SK-N-SH treated with all-trans-retinoic acid at 6 μM for 48 hours (cell line): ENCODE measurements around the gene SOX10.

Source experiments
- ESRRG ChIP-seq: fragments of 250-450 bp; sonication (Bioruptor Pico); IDR thresholded peaks from 2 replicates; pipeline ENCODE4 v1.6.1; 2021; ENCODE audit warnings: mild to moderate bottlenecking
- ISL1 ChIP-seq: fragments of 250-450 bp; sonication (Bioruptor Pico); IDR thresholded peaks from 2 replicates; pipeline ENCODE4 v2.1.2; 2022; ENCODE audit warnings: mild to moderate bottlenecking, moderate library complexity
- RARB ChIP-seq: fragments of 250-450 bp; sonication (Bioruptor Pico); IDR thresholded peaks from 2 replicates; pipeline ENCODE4 v1.8.0; 2021; ENCODE audit warnings: mild to moderate bottlenecking, moderate library complexity
- SNAI2 ChIP-seq: fragments of 250-450 bp; sonication (Bioruptor Pico); IDR thresholded peaks from 2 replicates; pipeline ENCODE4 v1.5.0; 2020; ENCODE audit warnings: mild to moderate bottlenecking, moderate library complexity
- TCF4 ChIP-seq: fragments of 250-450 bp; sonication (Bioruptor Pico); IDR thresholded peaks from 2 replicates; pipeline ENCODE4 v1.8.0; 2021; ENCODE audit warnings: mild to moderate bottlenecking, moderate library complexity, borderline replicate concordance
- TOX ChIP-seq: fragments of 250-450 bp; sonication (Bioruptor Pico); IDR thresholded peaks from 2 replicates; pipeline ENCODE4 v1.8.0; 2021; ENCODE audit warnings: mild to moderate bottlenecking, moderate library complexity, borderline replicate concordance
- ZFP30 ChIP-seq: fragments of 450-650 bp; formaldehyde crosslinking; IDR thresholded peaks from 2 replicates; pipeline ENCODE4 v1.5.0; 2022; ENCODE audit warnings: mild to moderate bottlenecking, moderate library complexity
- ZNF565 ChIP-seq: fragments of 450-650 bp; formaldehyde crosslinking; conservative IDR thresholded peaks from 2 replicates; pipeline ENCODE4 v1.5.0; 2020; ENCODE audit warnings: low read depth, mild to moderate bottlenecking, moderate library complexity
- TF ChIP-seq, protein P1 (sequence below): fragments of 250-450 bp; sonication (Bioruptor Pico); IDR thresholded peaks from 2 replicates; pipeline ENCODE4 v1.8.0; 2020; ENCODE audit warnings: mild to moderate bottlenecking, moderate library complexity, borderline replicate concordance
- TF ChIP-seq, protein P2 (sequence below): fragments of 250-450 bp; sonication (Bioruptor Pico); IDR thresholded peaks from 2 replicates; pipeline ENCODE4 v1.8.0; 2021; ENCODE audit warnings: low read depth, mild to moderate bottlenecking, moderate library complexity, borderline replicate concordance
- TF ChIP-seq, protein P3 (sequence below): fragments of 250-450 bp; sonication (Bioruptor Pico); IDR thresholded peaks from 2 replicates; pipeline ENCODE4 v1.5.0; 2020; ENCODE audit warnings: mild to moderate bottlenecking, moderate library complexity
- TF ChIP-seq, protein P4 (sequence below): fragments of 250-450 bp; sonication (Bioruptor Pico); IDR thresholded peaks from 2 replicates; pipeline ENCODE4 v1.5.1; 2020; ENCODE audit warnings: low read depth, mild to moderate bottlenecking, moderate library complexity
- TF ChIP-seq, protein P5 (sequence below): fragments of 250-450 bp; sonication (Bioruptor Pico); IDR thresholded peaks from 2 replicates; pipeline ENCODE4 v1.5.1; 2021; ENCODE audit warnings: mild to moderate bottlenecking, moderate library complexity

DNA sequence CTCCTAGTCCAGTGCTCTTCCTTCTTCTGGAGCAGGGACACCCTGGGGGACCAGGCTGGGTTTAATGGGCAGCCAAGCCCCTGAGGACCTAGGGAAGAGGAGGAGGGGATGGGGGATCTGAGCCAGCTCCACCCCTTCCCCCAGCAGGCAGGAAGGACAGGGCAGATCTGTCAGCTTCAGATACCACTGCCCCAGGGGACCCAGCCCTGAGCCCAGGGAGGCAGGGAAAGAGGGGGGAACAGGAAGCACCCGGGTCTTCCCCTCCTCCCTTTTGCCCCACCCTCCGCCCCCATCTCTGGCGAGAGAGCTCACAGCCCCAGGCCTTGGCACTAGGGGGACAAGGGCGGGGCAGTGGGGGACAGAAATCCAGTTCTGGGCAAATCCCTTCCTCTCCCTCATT lies 11.7 kb upstream of the SOX10 start:
- TF ChIP-seq, protein P1, sequence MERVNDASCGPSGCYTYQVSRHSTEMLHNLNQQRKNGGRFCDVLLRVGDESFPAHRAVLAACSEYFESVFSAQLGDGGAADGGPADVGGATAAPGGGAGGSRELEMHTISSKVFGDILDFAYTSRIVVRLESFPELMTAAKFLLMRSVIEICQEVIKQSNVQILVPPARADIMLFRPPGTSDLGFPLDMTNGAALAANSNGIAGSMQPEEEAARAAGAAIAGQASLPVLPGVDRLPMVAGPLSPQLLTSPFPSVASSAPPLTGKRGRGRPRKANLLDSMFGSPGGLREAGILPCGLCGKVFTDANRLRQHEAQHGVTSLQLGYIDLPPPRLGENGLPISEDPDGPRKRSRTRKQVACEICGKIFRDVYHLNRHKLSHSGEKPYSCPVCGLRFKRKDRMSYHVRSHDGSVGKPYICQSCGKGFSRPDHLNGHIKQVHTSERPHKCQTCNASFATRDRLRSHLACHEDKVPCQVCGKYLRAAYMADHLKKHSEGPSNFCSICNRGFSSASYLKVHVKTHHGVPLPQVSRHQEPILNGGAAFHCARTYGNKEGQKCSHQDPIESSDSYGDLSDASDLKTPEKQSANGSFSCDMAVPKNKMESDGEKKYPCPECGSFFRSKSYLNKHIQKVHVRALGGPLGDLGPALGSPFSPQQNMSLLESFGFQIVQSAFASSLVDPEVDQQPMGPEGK, result no peak
- no peak for TF ChIP-seq ESRRG (CRISPR knock-in tag)
- TF ChIP-seq ISL1 (CRISPR knock-in tag), result no peak
- TF ChIP-seq, protein P2, sequence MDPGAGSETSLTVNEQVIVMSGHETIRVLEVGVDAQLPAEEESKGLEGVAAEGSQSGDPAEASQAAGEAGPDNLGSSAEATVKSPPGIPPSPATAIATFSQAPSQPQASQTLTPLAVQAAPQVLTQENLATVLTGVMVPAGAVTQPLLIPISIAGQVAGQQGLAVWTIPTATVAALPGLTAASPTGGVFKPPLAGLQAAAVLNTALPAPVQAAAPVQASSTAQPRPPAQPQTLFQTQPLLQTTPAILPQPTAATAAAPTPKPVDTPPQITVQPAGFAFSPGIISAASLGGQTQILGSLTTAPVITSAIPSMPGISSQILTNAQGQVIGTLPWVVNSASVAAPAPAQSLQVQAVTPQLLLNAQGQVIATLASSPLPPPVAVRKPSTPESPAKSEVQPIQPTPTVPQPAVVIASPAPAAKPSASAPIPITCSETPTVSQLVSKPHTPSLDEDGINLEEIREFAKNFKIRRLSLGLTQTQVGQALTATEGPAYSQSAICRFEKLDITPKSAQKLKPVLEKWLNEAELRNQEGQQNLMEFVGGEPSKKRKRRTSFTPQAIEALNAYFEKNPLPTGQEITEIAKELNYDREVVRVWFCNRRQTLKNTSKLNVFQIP (CRISPR knock-in tag), result no peak
- no peak for TF ChIP-seq ZNF565 (CRISPR knock-in tag)
- TF ChIP-seq, protein P3, sequence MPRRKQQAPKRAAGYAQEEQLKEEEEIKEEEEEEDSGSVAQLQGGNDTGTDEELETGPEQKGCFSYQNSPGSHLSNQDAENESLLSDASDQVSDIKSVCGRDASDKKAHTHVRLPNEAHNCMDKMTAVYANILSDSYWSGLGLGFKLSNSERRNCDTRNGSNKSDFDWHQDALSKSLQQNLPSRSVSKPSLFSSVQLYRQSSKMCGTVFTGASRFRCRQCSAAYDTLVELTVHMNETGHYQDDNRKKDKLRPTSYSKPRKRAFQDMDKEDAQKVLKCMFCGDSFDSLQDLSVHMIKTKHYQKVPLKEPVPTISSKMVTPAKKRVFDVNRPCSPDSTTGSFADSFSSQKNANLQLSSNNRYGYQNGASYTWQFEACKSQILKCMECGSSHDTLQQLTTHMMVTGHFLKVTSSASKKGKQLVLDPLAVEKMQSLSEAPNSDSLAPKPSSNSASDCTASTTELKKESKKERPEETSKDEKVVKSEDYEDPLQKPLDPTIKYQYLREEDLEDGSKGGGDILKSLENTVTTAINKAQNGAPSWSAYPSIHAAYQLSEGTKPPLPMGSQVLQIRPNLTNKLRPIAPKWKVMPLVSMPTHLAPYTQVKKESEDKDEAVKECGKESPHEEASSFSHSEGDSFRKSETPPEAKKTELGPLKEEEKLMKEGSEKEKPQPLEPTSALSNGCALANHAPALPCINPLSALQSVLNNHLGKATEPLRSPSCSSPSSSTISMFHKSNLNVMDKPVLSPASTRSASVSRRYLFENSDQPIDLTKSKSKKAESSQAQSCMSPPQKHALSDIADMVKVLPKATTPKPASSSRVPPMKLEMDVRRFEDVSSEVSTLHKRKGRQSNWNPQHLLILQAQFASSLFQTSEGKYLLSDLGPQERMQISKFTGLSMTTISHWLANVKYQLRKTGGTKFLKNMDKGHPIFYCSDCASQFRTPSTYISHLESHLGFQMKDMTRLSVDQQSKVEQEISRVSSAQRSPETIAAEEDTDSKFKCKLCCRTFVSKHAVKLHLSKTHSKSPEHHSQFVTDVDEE (CRISPR knock-in tag), result no peak
- no peak for TF ChIP-seq RARB (CRISPR knock-in tag)
- no peak for TF ChIP-seq ZFP30 (CRISPR knock-in tag)
- TF ChIP-seq, protein P4, sequence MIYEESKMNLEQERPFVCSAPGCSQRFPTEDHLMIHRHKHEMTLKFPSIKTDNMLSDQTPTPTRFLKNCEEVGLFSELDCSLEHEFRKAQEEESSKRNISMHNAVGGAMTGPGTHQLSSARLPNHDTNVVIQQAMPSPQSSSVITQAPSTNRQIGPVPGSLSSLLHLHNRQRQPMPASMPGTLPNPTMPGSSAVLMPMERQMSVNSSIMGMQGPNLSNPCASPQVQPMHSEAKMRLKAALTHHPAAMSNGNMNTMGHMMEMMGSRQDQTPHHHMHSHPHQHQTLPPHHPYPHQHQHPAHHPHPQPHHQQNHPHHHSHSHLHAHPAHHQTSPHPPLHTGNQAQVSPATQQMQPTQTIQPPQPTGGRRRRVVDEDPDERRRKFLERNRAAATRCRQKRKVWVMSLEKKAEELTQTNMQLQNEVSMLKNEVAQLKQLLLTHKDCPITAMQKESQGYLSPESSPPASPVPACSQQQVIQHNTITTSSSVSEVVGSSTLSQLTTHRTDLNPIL (CRISPR knock-in tag), result no peak
- TF ChIP-seq, protein P5, sequence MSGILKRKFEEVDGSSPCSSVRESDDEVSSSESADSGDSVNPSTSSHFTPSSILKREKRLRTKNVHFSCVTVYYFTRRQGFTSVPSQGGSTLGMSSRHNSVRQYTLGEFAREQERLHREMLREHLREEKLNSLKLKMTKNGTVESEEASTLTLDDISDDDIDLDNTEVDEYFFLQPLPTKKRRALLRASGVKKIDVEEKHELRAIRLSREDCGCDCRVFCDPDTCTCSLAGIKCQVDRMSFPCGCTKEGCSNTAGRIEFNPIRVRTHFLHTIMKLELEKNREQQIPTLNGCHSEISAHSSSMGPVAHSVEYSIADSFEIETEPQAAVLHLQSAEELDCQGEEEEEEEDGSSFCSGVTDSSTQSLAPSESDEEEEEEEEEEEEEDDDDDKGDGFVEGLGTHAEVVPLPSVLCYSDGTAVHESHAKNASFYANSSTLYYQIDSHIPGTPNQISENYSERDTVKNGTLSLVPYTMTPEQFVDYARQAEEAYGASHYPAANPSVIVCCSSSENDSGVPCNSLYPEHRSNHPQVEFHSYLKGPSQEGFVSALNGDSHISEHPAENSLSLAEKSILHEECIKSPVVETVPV (CRISPR knock-in tag), result no peak
- no peak for TF ChIP-seq TOX
- TF ChIP-seq TCF4 (CRISPR knock-in tag), result no peak
- no peak for TF ChIP-seq SNAI2
